GM18505 (cell line): ENCODE data around the gene FAM53B.

Experiments
- ATAC-seq: cut with Tn5 transposase; IDR thresholded peaks from one replicate; pipeline ENCODE4 v1.9.1; 2021; ENCODE audit not compliant: unreplicated experiment
- POLR2A ChIP-seq: IDR thresholded peaks from 4 replicates; pipeline ENCODE4 v1.6.1; 2011; ENCODE audit warnings: borderline replicate concordance; ENCODE audit not compliant: insufficient read depth, insufficient read length; ENCODE audit errors: extremely low read depth

The FAM53B gene

DNA sequence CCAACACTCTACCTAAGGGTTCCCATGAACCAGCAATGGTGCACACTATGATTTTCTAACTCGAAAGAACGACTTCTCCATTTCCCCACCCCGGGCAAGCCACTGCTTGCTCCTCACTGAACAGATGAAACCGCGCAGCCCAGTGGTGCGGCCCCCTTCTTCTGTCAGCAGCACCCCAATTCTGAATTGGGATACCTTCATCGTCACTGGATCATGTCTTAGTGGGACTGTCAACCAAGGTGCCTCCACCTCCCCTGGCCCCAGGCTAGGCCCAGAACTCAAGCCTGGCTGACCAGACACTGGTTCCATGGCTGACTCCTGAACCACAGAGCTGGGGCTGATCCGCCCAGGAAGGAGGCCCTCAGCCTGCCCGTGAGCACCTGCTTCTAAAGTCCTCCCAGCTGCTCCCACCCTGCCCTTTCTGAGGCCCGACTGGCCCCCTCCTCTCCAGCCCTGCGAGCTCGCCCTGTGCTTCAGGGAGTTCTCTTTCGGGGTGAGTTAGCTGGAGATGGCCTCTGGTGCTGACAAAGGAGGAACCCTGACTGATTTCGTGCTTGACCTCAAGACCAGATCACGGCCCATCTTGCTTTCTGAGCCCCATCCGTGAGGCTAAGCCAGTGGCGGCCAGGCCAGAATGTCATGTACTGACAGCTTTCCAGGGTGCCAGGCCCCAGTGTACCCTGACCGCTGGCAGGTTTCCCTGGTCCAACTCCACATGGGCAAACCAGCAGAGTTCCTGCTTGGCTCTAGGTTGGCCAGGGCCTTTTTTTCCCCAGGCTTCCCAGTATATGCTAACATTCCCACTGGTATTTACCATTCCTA, 44.5 kb downstream of the FAM53B start:
- no peak for ATAC-seq
- no peak for TF ChIP-seq POLR2A

- no peak for TF ChIP-seq POLR2A
- ATAC-seq: no peak
Observed at GRCh38 chr10:124698545-124699469, 45.4 kb downstream of the FAM53B start.

DNA sequence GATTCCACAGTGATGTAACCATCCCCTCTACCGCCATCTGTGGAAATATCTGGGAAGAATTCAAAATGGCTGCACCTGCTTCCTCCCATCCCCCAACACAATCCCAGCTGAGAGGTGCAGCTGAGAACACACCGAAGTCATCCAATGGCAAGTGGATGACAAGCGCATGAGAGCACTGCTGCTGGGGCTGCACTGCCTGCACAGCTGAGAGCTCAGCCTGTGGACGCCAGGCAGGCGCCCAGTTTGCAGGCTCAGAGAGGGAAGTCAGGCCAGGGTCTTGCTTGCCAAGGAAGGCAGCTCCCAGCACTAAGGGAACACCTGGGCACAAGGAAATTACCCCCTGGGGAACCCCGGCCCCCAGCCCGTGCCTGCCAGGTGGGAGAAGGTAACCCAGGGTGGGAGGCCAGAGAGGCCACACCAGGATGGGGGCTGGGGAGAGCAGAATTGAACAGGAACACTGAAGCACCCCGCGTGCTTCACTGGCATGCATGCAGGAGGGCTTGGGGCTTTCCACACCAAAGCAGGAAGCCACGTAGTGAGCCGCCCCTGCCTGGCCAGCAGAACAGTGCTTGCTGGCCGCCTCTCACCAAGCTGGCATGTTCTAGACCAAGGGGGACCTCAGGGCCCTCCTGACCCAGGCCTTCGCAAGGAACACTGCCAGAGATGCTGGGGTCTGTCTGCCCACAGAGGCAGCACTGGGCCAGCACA, 46.2 kb downstream of the FAM53B start:
- peak; percentile 36 for TF ChIP-seq POLR2A

DNA sequence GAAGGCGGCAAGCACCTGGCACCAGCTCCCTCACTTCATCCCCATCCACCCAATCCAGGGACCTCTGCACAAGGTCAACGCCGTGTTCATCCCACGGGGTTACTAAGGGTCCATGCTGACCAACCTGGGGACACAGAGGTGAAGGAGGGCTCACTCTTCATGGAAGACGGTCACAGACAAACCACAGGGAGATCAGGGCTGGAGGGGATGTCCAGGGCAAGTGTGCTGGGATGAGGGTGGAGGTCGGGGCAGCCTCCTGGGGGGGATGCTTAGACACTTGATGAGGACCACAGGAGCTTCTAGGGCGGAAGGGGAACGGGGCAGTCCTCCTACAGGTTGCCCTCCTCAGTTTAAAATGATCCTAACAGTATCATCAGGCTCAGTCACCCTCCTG, 46.7 kb downstream of the FAM53B start:
- no peak for ATAC-seq
- no peak for TF ChIP-seq POLR2A

More for the DNA sequence above, 46.2 kb downstream of the FAM53B start:
- no peak for ATAC-seq

- ATAC-seq: peak; percentile 54
- TF ChIP-seq POLR2A: peak; percentile 85
Observed at GRCh38 chr10:124696446-124697392, 47.5 kb downstream of the FAM53B start.

- no peak for ATAC-seq
- no peak for TF ChIP-seq POLR2A
Observed at GRCh38 chr10:124695259-124695658, 48.9 kb downstream of the FAM53B start.

- no peak for TF ChIP-seq POLR2A
- ATAC-seq: no peak
Observed at GRCh38 chr10:124694481-124695220, 49.5 kb downstream of the FAM53B start.

- ATAC-seq: no peak
- TF ChIP-seq POLR2A: no peak
Observed at GRCh38 chr10:124693801-124694416, 50.3 kb downstream of the FAM53B start.

- no peak for ATAC-seq
- TF ChIP-seq POLR2A: no peak
Observed at GRCh38 chr10:124693396-124693795, 50.8 kb downstream of the FAM53B start.

GRCh38 chr10:124692100-124692446, 52.1 kb downstream of the FAM53B start:
- no peak for ATAC-seq
- no peak for TF ChIP-seq POLR2A

GRCh38 chr10:124691421-124692099, 52.6 kb downstream of the FAM53B start:
- TF ChIP-seq POLR2A: no peak
- no peak for ATAC-seq

GRCh38 chr10:124691002-124691401, 53.2 kb downstream of the FAM53B start:
- ATAC-seq: no peak
- TF ChIP-seq POLR2A: no peak
